Testis (tissue), 2 donors: ENCODE data around the gene ENTPD8.

Source experiments
- CTCF ChIP-seq, 3 experiments: fragments of 450-650 bp in 2 of 3; fragments of 200-600 bp in 1 of 3; sonication (generic) in 1 of 3; IDR thresholded peaks; one replicate each; pipeline ENCODE4 v1.5.1; 2016 to 2019; ENCODE audit warnings: antibody characterized with exemption in 3 of 3, mild to moderate bottlenecking in 2 of 3, moderate library complexity in 1 of 3
- POLR2A ChIP-seq: fragments of 450-650 bp; IDR thresholded peaks from one replicate; pipeline ENCODE4 v1.6.1; 2017; ENCODE audit warnings: antibody characterized with exemption, mild to moderate bottlenecking, moderate library complexity

GRCh38 chr9:137477778-137478612 lies 36.8 kb upstream of the ENTPD8 start:
- no peak for TF ChIP-seq CTCF (IDR thresholded peaks at IDR 0.05)
- no peak for TF ChIP-seq POLR2A
